Measurements from ENCODE around the gene SLC16A3.

SLC16A3 gene

GRCh38 chr17:82269882-82270500 lies 41.1 kb downstream of the SLC16A3 start:
- no peak for DNase-seq

GRCh38 chr17:82270651-82271050 lies 41.8 kb downstream of the SLC16A3 start:
- no peak for DNase-seq

- DNase-seq = no peak
These were observed 42.6 kb downstream of the SLC16A3 start for GRCh38 chr17:82271401-82271800.

- peak; percentile 68 for DNase-seq
These were observed 43.9 kb downstream of the SLC16A3 start for GRCh38 chr17:82272495-82273326.

- peak; percentile 94 for DNase-seq
These were observed 44.7 kb downstream of the SLC16A3 start, which contains the start of gene CSNK1D for GRCh38 chr17:82273327-82274133. Gene CSNK1D, minus strand, starts transcription at chr17:82273700. Its CDS starts 319 bp downstream, at chr17:82273381.

GRCh38 chr17:82274134-82275020 lies 45.5 kb downstream of the SLC16A3 start:
- no peak for DNase-seq

GRCh38 chr17:82275326-82275725 lies 46.5 kb downstream of the SLC16A3 start:
- DNase-seq = no peak

- no peak for DNase-seq
These were observed 48.1 kb downstream of the SLC16A3 start for GRCh38 chr17:82276938-82277337.

- DNase-seq = no peak
These were observed 49.0 kb downstream of the SLC16A3 start for GRCh38 chr17:82277851-82278250.

GRCh38 chr17:82278308-82278707 lies 49.5 kb downstream of the SLC16A3 start:
- no peak for DNase-seq

- DNase-seq = peak; percentile 54
These were observed 50.0 kb downstream of the SLC16A3 start for GRCh38 chr17:82278786-82279391.

GRCh38 chr17:82280537-82280936 lies 51.7 kb downstream of the SLC16A3 start:
- no peak for DNase-seq

- DNase-seq = no peak
These were observed 52.2 kb downstream of the SLC16A3 start for GRCh38 chr17:82281076-82281475.

- no peak for DNase-seq
These were observed 52.8 kb downstream of the SLC16A3 start for GRCh38 chr17:82281502-82282238.

- DNase-seq = no peak
These were observed 53.7 kb downstream of the SLC16A3 start for GRCh38 chr17:82282239-82283207.

- peak; percentile 91 for DNase-seq
These were observed 54.4 kb downstream of the SLC16A3 start for GRCh38 chr17:82283208-82283749.

GRCh38 chr17:82285141-82285540 lies 56.3 kb downstream of the SLC16A3 start:
- DNase-seq = no peak

- no peak for DNase-seq
These were observed 58.4 kb downstream of the SLC16A3 start for GRCh38 chr17:82287013-82287867.
